Neural progenitor cell (in vitro differentiated cells): ENCODE results near the gene RWDD1.
"Not testable (repeated sequence)": the region's sequence is repeated elsewhere in the genome, so short reads cannot be mapped to it uniquely, and the experiment has no call there.

Experiments used
- CTCF ChIP-seq: fragments of 200-600 bp; sonication (generic); IDR thresholded peaks from 2 replicates; pipeline ENCODE4 v1.5.1; 2017; ENCODE audit warnings: antibody characterized with exemption, mild to moderate bottlenecking
- EZH2 ChIP-seq: fragments of 200-600 bp; sonication (generic); IDR thresholded peaks from 2 replicates; pipeline ENCODE4 v1.6.1; 2017; ENCODE audit warnings: antibody characterized with exemption, mild to moderate bottlenecking, moderate library complexity
- EZH2phosphoT487 ChIP-seq: fragments of 200-600 bp; sonication (generic); IDR thresholded peaks from 2 replicates; pipeline ENCODE4 v1.6.1; 2017; ENCODE audit warnings: antibody characterized with exemption

DNA sequence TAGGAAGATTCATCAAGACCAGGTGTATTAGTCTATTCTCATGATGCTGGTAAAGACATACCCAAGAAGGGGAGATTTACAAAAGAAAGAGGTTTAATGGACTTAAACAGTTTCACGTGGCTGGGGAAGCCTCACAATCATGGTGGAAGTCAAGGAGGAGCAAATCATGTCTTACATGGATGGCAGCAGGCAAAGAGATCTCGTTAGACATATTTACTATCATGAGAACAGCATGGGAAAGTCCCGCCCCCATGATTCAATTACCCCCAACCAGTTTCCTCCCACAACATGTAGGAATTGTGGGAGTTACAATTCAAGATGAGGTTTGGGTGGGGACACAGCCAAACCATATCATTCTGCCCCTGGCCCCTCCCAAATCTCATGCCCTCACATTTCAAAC lies 32.6 kb downstream of the RWDD1 start:
- TF ChIP-seq CTCF, EZH2, EZH2phosphoT487: not testable (repeated sequence)
